ENCODE results near the gene DDX24. TPM values are rescaled to one million over a fixed set of nuclear protein-coding genes. Genes with fewer than 3 reads are reported as not detected.

The DDX24 gene
- total RNA-seq, 1 donor from 2014 or later: 97.3 TPM

DNA sequence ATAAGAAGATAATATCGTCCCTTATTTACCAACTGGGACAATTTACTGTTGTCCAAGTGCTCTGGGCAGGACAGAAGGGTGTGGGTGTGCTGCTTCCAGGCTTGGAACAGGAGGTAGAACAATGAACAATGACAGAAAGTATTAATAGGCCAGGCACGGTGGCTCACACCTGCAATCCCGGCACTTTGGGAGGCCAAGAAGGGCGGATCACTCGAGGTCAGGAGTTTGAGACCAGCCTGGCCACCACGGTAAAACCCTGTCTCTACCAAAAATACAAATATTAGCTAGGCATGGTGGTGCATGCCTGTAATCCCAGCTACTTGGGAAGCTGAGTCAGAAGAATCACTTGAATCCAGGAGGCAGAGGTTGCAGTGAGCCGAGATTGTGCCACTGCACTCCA, 32.1 kb upstream of the DDX24 start:
- TF ChIP-seq, protein P1, sequence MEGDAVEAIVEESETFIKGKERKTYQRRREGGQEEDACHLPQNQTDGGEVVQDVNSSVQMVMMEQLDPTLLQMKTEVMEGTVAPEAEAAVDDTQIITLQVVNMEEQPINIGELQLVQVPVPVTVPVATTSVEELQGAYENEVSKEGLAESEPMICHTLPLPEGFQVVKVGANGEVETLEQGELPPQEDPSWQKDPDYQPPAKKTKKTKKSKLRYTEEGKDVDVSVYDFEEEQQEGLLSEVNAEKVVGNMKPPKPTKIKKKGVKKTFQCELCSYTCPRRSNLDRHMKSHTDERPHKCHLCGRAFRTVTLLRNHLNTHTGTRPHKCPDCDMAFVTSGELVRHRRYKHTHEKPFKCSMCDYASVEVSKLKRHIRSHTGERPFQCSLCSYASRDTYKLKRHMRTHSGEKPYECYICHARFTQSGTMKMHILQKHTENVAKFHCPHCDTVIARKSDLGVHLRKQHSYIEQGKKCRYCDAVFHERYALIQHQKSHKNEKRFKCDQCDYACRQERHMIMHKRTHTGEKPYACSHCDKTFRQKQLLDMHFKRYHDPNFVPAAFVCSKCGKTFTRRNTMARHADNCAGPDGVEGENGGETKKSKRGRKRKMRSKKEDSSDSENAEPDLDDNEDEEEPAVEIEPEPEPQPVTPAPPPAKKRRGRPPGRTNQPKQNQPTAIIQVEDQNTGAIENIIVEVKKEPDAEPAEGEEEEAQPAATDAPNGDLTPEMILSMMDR (IDR thresholded peaks at IDR 0.05; ENCODE audit: insufficient read depth, low read length, poor library complexity, severe bottlenecking): no peak
- H3K4me3 ChIP-seq (ENCODE audit: low read depth, low read length): no peak overlapping the region
- H3K36me3 ChIP-seq (ENCODE audit: control insufficient read depth, insufficient read depth, low read length): no peaks in the 10 kb centered on the region
- no peak for DNase-seq (ENCODE audit: low read depth)
- peaks cover 7% of the 10 kb centered on the region for H3K27me3 ChIP-seq (ENCODE audit: control insufficient read depth, insufficient read depth, low read length)

DNA sequence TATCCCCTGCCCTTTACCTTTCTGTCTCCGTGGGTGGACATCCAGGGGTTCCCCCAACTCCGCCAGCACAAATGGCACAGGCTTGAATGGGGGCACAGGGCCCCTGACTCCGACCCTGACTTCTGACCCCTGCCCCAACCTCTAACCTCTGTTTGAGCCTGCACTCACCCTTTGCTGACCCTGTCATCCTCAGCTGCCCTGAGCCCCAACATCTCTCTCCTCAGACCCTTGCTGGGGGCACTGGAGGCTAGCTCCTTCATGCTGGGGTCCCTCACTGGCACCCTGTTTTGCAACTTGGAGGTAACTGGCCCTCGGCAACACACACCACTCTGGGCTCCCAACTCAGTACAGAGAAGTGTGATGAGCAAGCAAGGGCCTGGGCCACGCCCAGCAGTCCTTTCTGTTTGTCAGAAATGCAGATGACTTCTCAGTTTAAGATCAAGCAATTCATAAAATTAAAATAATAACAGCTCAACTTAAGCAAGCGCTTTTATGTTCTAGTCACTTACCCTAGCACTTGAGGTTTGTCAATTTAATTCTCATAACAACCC, 31.6 kb upstream of the DDX24 start:
- peaks cover 3% of the 10 kb centered on the region for H3K27me3 ChIP-seq (ENCODE audit: control insufficient read depth, insufficient read depth, low read length)
- no peak for DNase-seq (ENCODE audit: low read depth)
- TF ChIP-seq, protein P1 (IDR thresholded peaks at IDR 0.05; ENCODE audit: insufficient read depth, low read length, poor library complexity, severe bottlenecking): no peak
- no peaks in the 10 kb centered on the region for H3K36me3 ChIP-seq (ENCODE audit: control insufficient read depth, insufficient read depth, low read length)
- no peak overlapping the region for H3K4me3 ChIP-seq (ENCODE audit: low read depth, low read length)

DNA sequence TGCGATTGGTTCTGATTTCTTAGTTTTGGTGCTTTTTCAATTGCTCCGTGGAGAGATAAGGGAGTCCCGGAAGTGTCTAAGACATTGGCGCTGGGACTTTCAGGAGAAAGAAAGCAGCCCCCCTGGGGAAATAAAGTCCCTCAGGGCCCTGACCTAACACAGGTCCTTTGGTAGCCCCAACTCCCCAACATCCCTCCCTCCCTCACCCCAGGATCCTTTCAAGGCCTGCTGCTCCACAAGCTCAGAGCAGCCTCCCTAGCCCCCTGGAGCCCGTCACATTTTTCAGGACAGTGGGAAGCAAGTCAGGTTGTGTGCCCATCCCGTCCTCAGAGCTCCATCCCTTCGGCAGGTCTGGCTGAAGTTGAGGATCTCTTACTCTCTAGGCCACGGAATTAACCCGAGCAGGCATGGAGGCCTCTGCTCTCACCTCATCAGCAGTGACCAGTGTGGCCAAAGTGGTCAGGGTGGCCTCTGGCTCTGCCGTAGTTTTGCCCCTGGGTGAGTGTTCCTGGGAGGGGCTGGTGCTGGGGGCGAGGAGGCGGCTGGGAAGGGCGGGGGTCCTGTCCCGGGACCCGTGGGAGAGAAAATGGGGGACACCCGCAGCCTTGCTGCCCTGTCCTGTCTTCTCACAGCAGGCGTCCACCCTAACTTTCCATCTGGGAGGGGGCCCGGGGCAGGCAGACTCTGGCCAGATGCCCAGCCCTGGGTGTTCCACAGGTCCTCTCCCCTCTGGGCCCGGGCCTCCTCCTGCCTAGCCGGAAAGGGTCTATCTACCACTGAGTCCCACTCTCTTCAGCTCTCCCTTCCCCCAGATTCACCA, 30.5 kb upstream of the DDX24 start:
- no peaks in the 10 kb centered on the region for H3K36me3 ChIP-seq (ENCODE audit: control insufficient read depth, insufficient read depth, low read length)
- peaks cover 3% of the 10 kb centered on the region for H3K27me3 ChIP-seq (ENCODE audit: control insufficient read depth, insufficient read depth, low read length)
- TF ChIP-seq, protein P1 (IDR thresholded peaks at IDR 0.05; ENCODE audit: insufficient read depth, low read length, poor library complexity, severe bottlenecking): no peak
- H3K4me3 ChIP-seq (ENCODE audit: low read depth, low read length): no peak overlapping the region
- no peak for DNase-seq (ENCODE audit: low read depth)

DNA sequence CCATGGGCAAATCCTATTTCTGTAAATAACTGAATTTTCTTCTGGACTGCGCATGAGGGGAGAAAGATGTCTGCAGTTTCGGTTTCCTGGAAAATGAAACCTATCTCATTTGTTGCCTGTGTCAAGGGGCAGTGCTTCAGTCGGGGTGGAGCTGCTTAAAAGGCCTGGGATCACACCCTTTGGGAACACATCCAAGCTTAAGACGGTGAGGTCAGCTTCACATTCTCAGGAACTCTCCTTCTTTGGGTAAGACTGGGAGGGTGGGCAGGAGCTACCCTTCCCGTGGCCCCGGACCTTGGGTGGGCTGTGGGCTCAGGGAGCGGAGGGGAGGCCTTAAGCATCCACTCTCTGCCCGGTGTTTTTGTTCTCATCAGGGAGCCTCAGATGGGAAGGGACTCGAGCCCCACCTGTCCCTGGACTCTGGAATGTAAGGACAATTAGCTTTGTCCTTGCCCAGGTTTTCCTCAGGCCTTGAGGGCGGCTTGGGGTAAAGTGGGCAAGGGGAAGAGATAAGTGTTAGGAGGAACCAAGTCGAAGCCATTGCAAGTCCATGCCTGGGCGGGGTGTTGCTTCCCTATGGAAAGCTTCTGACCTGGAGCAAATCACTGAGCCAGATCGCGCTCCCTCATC, 29.7 kb upstream of the DDX24 start, which contains the start of gene IFI27:
Gene IFI27, plus strand, starts transcription at position 185 of the 630 bp plus-strand sequence.
- TF ChIP-seq, protein P1 (IDR thresholded peaks at IDR 0.05; ENCODE audit: insufficient read depth, low read length, poor library complexity, severe bottlenecking): no peak
- Histone ChIP-seq H3K27me3 (ENCODE audit: control insufficient read depth, insufficient read depth, low read length) (no peaks in the 10 kb centered on the region), H3K4me3 (ENCODE audit: low read depth, low read length) (no peak within 1 kb of the TSS), H3K36me3 (ENCODE audit: control insufficient read depth, insufficient read depth, low read length) (no peaks in the 10 kb centered on the region)
- DNase-seq (ENCODE audit: low read depth): no peak

DNA sequence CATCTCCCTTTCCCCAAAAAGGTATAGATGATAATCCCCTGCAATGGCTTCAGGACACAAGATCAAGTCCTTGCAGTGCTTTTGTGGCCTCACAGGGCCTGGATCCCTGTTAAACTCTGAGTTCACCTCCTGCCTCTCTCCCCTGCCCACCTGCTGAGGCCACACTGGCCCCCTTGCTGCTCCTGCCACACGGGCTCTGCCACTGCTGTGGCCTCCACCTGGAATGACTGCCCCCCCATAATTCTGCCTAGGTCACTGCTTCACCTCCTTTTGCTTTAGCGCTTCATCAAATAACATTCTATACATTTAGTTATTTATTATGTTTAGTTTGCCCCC, 28.9 kb upstream of the DDX24 start:
- Histone ChIP-seq H3K4me3 (ENCODE audit: low read depth, low read length) (no peak overlapping the region), H3K36me3 (ENCODE audit: control insufficient read depth, insufficient read depth, low read length) (no peaks in the 10 kb centered on the region), H3K27me3 (ENCODE audit: control insufficient read depth, insufficient read depth, low read length) (no peaks in the 10 kb centered on the region)
- TF ChIP-seq, protein P1 (IDR thresholded peaks at IDR 0.05; ENCODE audit: insufficient read depth, low read length, poor library complexity, severe bottlenecking): no peak
- no peak for DNase-seq (ENCODE audit: low read depth)

Measured in kidney epithelial cell (primary cell).